ENCODE measurements around the gene STK36. TPM values are rescaled to one million over a fixed set of nuclear protein-coding genes. Genes with fewer than 3 reads are reported as not detected.

Gene STK36
- total and polyA plus RNA-seq, 2 experiments from 2014 or later: 29.9 to 42.7 TPM

- Histone ChIP-seq H3K9me2 (replicated peaks; ENCODE audit: insufficient read depth) (no peaks in the 10 kb centered on the region), H3K36me3 (replicated peaks; ENCODE audit: insufficient read depth, low read depth) (no peaks in the 10 kb centered on the region), H3K27ac (no peak overlapping the region), H4K20me1 (ENCODE audit: insufficient read depth, poor library complexity, severe bottlenecking) (no peaks in the 10 kb centered on the region), H3K4me1 (ENCODE audit: insufficient read depth) (peaks cover 4% of the 10 kb centered on the region), H2AFZ (no peak overlapping the region), H3K4me2 (no peak overlapping the region), H3K9me3 (ENCODE audit: low read depth) (no peaks in the 10 kb centered on the region), H3K4me3 (no peak overlapping the region), H3K27me3 (no peaks in the 10 kb centered on the region), H3K79me2 (peaks cover 19% of the 10 kb centered on the region)
- DNase-seq (ENCODE audit: low spot score): no peak
- TF ChIP-seq EZH2phosphoT487 (IDR thresholded peaks at IDR 0.05; ENCODE audit: low read depth, severe bottlenecking, unreplicated experiment) (no peak), EZH2 (IDR thresholded peaks at IDR 0.05; ENCODE audit: borderline replicate concordance) (no peak), CTCF (IDR thresholded peaks at IDR 0.05; ENCODE audit: poor library complexity) (no peak)
- WGBS (ENCODE audit: low lambda C conversion rate, missing lambda C conversion rate): 94% methylated on average over 7 of the region's 7 CpGs
Measured at GRCh38 chr2:218662377-218662776, 9.5 kb upstream of the STK36 start.

- Histone ChIP-seq H3K4me1 (ENCODE audit: insufficient read depth) (peaks cover 4% of the 10 kb centered on the region), H3K79me2 (peaks cover 14% of the 10 kb centered on the region), H3K4me2 (no peak overlapping the region), H3K9me2 (replicated peaks; ENCODE audit: insufficient read depth) (no peaks in the 10 kb centered on the region), H3K27ac (no peak overlapping the region), H2AFZ (no peak overlapping the region), H3K9me3 (ENCODE audit: low read depth) (no peaks in the 10 kb centered on the region), H3K36me3 (replicated peaks; ENCODE audit: insufficient read depth, low read depth) (no peaks in the 10 kb centered on the region), H3K4me3 (no peak overlapping the region), H3K27me3 (no peaks in the 10 kb centered on the region), H4K20me1 (ENCODE audit: insufficient read depth, poor library complexity, severe bottlenecking) (no peaks in the 10 kb centered on the region)
- DNase-seq (ENCODE audit: low spot score): no peak
- TF ChIP-seq EZH2 (IDR thresholded peaks at IDR 0.05; ENCODE audit: borderline replicate concordance) (no peak), EZH2phosphoT487 (IDR thresholded peaks at IDR 0.05; ENCODE audit: low read depth, severe bottlenecking, unreplicated experiment) (no peak), CTCF (IDR thresholded peaks at IDR 0.05; ENCODE audit: poor library complexity) (no peak)
- WGBS (ENCODE audit: low lambda C conversion rate, missing lambda C conversion rate): 95% methylated on average over 10 of the region's 10 CpGs
Measured at GRCh38 chr2:218662827-218663226, 9.1 kb upstream of the STK36 start.

- Histone ChIP-seq H3K36me3 (replicated peaks; ENCODE audit: insufficient read depth, low read depth) (no peaks in the 10 kb centered on the region), H3K4me3 (no peak overlapping the region), H2AFZ (no peak overlapping the region), H3K4me1 (ENCODE audit: insufficient read depth) (peaks cover 4% of the 10 kb centered on the region), H3K4me2 (no peak overlapping the region), H3K9me3 (ENCODE audit: low read depth) (no peaks in the 10 kb centered on the region), H4K20me1 (ENCODE audit: insufficient read depth, poor library complexity, severe bottlenecking) (no peaks in the 10 kb centered on the region), H3K27ac (no peak overlapping the region), H3K79me2 (peaks cover 7% of the 10 kb centered on the region), H3K9me2 (replicated peaks; ENCODE audit: insufficient read depth) (no peaks in the 10 kb centered on the region), H3K27me3 (no peaks in the 10 kb centered on the region)
- DNase-seq (ENCODE audit: low spot score): no peak
- 96% methylated on average over 15 of the region's 15 CpGs for WGBS (ENCODE audit: low lambda C conversion rate, missing lambda C conversion rate)
- TF ChIP-seq EZH2phosphoT487 (IDR thresholded peaks at IDR 0.05; ENCODE audit: low read depth, severe bottlenecking, unreplicated experiment) (no peak), EZH2 (IDR thresholded peaks at IDR 0.05; ENCODE audit: borderline replicate concordance) (no peak), CTCF (IDR thresholded peaks at IDR 0.05; ENCODE audit: poor library complexity) (no peak)
Measured at GRCh38 chr2:218663901-218664300, 8.0 kb upstream of the STK36 start.

- no peaks in the 10 kb centered on the region for H3K36me3 ChIP-seq (replicated peaks; ENCODE audit: insufficient read depth, low read depth)
- H4K20me1 ChIP-seq (ENCODE audit: insufficient read depth, poor library complexity, severe bottlenecking): no peaks in the 10 kb centered on the region
- H3K4me3 ChIP-seq: no peak overlapping the region
- no peaks in the 10 kb centered on the region for H3K27me3 ChIP-seq
- H3K79me2 ChIP-seq: peaks cover 15% of the 10 kb centered on the region
- WGBS (ENCODE audit: low lambda C conversion rate, missing lambda C conversion rate): 98% methylated on average over 7 of the region's 7 CpGs
- H3K27ac ChIP-seq: no peak overlapping the region
- H3K9me3 ChIP-seq (ENCODE audit: low read depth): no peaks in the 10 kb centered on the region
- no peak for DNase-seq (ENCODE audit: low spot score)
- peaks cover 4% of the 10 kb centered on the region for H3K4me1 ChIP-seq (ENCODE audit: insufficient read depth)
- no peak overlapping the region for H2AFZ ChIP-seq
- no peaks in the 10 kb centered on the region for H3K9me2 ChIP-seq (replicated peaks; ENCODE audit: insufficient read depth)
- TF ChIP-seq EZH2 (IDR thresholded peaks at IDR 0.05; ENCODE audit: borderline replicate concordance) (no peak), CTCF (IDR thresholded peaks at IDR 0.05; ENCODE audit: poor library complexity) (no peak), EZH2phosphoT487 (IDR thresholded peaks at IDR 0.05; ENCODE audit: low read depth, severe bottlenecking, unreplicated experiment) (no peak)
- H3K4me2 ChIP-seq: no peak overlapping the region
Measured at GRCh38 chr2:218664653-218665052, 7.2 kb upstream of the STK36 start.
